Stimulated activated CD4-positive, alpha-beta T cell treated with anti-CD3 and anti-CD28 coated beads, Interleukin-2, amount 100 ng/mL, for 24 hours (primary cell): Measurements from ENCODE around the gene CAPN14.
"Not testable (repeated sequence)": the region's sequence is repeated elsewhere in the genome, so short reads cannot be mapped to it uniquely, and the experiment has no call there.

Source experiments
- DNase-seq, 2 donors: peaks; one replicate each; pipeline ENCODE4 v3.0.0-alpha.2; 2020

Gene CAPN14

GRCh38 chr2:31192851-31193392 is 24.4 kb downstream of the CAPN14 start:
- DNase-seq: no peak

- no peak for DNase-seq
These were observed 24.9 kb downstream of the CAPN14 start for GRCh38 chr2:31192396-31192795.

GRCh38 chr2:31191931-31192330 is 25.4 kb downstream of the CAPN14 start:
- no peak for DNase-seq

- no peak for DNase-seq
These were observed 27.1 kb downstream of the CAPN14 start for GRCh38 chr2:31190188-31190587.

GRCh38 chr2:31189141-31189540 is 28.2 kb downstream of the CAPN14 start:
- no peak for DNase-seq

GRCh38 chr2:31188131-31188530 is 29.2 kb downstream of the CAPN14 start:
- no peak for DNase-seq

GRCh38 chr2:31187166-31187565 is 30.1 kb downstream of the CAPN14 start:
- no peak for DNase-seq

- not testable (repeated sequence) for DNase-seq
These were observed 33.3 kb downstream of the CAPN14 start for GRCh38 chr2:31183973-31184372.

- no peak for DNase-seq
These were observed 40.6 kb downstream of the CAPN14 start for GRCh38 chr2:31176742-31177141.

- no peak for DNase-seq
These were observed 46.2 kb downstream of the CAPN14 start for GRCh38 chr2:31171142-31171541.

GRCh38 chr2:31170071-31170698 is 47.1 kb downstream of the CAPN14 start:
- peak; percentile 49 to 57 for DNase-seq

- no peak for DNase-seq
These were observed 49.0 kb downstream of the CAPN14 start for GRCh38 chr2:31168291-31168690.

GRCh38 chr2:31166925-31167324 is 50.4 kb downstream of the CAPN14 start:
- no peak for DNase-seq

- DNase-seq: no peak
These were observed 54.2 kb downstream of the CAPN14 start for GRCh38 chr2:31163011-31163539.

GRCh38 chr2:31161637-31162036 is 55.7 kb downstream of the CAPN14 start:
- no peak for DNase-seq

- no peak for DNase-seq
These were observed 65.8 kb downstream of the CAPN14 start for GRCh38 chr2:31151501-31151900.

GRCh38 chr2:31150120-31150670 is 67.1 kb downstream of the CAPN14 start:
- no peak for DNase-seq

- no peak for DNase-seq
These were observed 68.8 kb downstream of the CAPN14 start for GRCh38 chr2:31148514-31148913.

GRCh38 chr2:31147645-31148044 is 69.7 kb downstream of the CAPN14 start:
- no peak for DNase-seq

GRCh38 chr2:31142110-31142509 is 75.2 kb downstream of the CAPN14 start:
- DNase-seq: no peak

- no peak for DNase-seq
These were observed 75.8 kb downstream of the CAPN14 start for GRCh38 chr2:31141443-31142085.

- no peak for DNase-seq
These were observed 77.2 kb downstream of the CAPN14 start for GRCh38 chr2:31140151-31140550.

- no peak for DNase-seq
These were observed 77.6 kb downstream of the CAPN14 start for GRCh38 chr2:31139671-31140070.
